Cardiac muscle cell (in vitro differentiated cells and primary cell): ENCODE measurements around the gene PDCD11. TPM values are rescaled to one million over a fixed set of nuclear protein-coding genes. Genes with fewer than 3 reads are reported as not detected.
A peak's percentile ranks its signal among the peaks of the same experiment; 100 is the strongest.
"Not testable (repeated sequence)": the region's sequence is repeated elsewhere in the genome, so short reads cannot be mapped to it uniquely, and the experiment has no call there.

ENCODE experiments used
- DNase-seq, 2 donors: peaks; one replicate each; pipeline versions ENCODE4 v3.0.0 to v3.0.0-alpha.2; 2010 to 2017; ENCODE audit warnings: low read depth in 1 of 2, low spot score in 1 of 2
- H3K27ac ChIP-seq: fragments of 200-600 bp; sonication (generic); 2 replicates; pipeline ENCODE4 v1.5.1; 2016
- H3K27me3 ChIP-seq: fragments of 200-600 bp; sonication (generic); 2 replicates; pipeline ENCODE4 v1.6.0; 2016; ENCODE audit warnings: control low read depth
- H3K36me3 ChIP-seq: fragments of 200-600 bp; sonication (generic); 2 replicates; pipeline ENCODE4 v1.5.1; 2016; ENCODE audit warnings: control low read depth
- H3K4me1 ChIP-seq: fragments of 200-600 bp; sonication (generic); 2 replicates; pipeline ENCODE4 v1.8.1; 2017; ENCODE audit warnings: low read depth, mild to moderate bottlenecking, mixed run types
- H3K4me3 ChIP-seq: fragments of 200-600 bp; sonication (generic); 2 replicates; pipeline ENCODE4 v1.5.1; 2016; ENCODE audit warnings: mild to moderate bottlenecking
- H3K9me3 ChIP-seq: fragments of 200-600 bp; sonication (generic); 2 replicates; pipeline ENCODE4 v1.5.1; 2017; ENCODE audit warnings: low read depth, mild to moderate bottlenecking, control low read depth
- polyA plus RNA-seq: library from polyadenylated mRNA; unstranded; fragments of >200 nt; fragmentation: Nextera tagmentation; extraction: Ambion mirVana; gene quantifications from 2 replicates; pipeline ENCODE4 v1.2.1, GENCODE V29; 2016
- total RNA-seq: library from RNA; depleted of rRNA; stranded (reverse); fragments of >200 nt; gene quantifications from 2 replicates; pipeline ENCODE4 v1.2.3, GENCODE V29; 2016
- TF ChIP-seq, protein P1 (sequence below): IDR thresholded peaks from 2 replicates; pipeline ENCODE4 v1.5.1; 2012; ENCODE audit warnings: low read depth, mild to moderate bottlenecking, low read length

PDCD11 gene, protein sequence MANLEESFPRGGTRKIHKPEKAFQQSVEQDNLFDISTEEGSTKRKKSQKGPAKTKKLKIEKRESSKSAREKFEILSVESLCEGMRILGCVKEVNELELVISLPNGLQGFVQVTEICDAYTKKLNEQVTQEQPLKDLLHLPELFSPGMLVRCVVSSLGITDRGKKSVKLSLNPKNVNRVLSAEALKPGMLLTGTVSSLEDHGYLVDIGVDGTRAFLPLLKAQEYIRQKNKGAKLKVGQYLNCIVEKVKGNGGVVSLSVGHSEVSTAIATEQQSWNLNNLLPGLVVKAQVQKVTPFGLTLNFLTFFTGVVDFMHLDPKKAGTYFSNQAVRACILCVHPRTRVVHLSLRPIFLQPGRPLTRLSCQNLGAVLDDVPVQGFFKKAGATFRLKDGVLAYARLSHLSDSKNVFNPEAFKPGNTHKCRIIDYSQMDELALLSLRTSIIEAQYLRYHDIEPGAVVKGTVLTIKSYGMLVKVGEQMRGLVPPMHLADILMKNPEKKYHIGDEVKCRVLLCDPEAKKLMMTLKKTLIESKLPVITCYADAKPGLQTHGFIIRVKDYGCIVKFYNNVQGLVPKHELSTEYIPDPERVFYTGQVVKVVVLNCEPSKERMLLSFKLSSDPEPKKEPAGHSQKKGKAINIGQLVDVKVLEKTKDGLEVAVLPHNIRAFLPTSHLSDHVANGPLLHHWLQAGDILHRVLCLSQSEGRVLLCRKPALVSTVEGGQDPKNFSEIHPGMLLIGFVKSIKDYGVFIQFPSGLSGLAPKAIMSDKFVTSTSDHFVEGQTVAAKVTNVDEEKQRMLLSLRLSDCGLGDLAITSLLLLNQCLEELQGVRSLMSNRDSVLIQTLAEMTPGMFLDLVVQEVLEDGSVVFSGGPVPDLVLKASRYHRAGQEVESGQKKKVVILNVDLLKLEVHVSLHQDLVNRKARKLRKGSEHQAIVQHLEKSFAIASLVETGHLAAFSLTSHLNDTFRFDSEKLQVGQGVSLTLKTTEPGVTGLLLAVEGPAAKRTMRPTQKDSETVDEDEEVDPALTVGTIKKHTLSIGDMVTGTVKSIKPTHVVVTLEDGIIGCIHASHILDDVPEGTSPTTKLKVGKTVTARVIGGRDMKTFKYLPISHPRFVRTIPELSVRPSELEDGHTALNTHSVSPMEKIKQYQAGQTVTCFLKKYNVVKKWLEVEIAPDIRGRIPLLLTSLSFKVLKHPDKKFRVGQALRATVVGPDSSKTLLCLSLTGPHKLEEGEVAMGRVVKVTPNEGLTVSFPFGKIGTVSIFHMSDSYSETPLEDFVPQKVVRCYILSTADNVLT (N-terminal part only)
- total RNA-seq = 20.4 and 30.3 TPM in 2 replicates
- polyA plus RNA-seq = 17.9 and 20.1 TPM in 2 replicates

DNA sequence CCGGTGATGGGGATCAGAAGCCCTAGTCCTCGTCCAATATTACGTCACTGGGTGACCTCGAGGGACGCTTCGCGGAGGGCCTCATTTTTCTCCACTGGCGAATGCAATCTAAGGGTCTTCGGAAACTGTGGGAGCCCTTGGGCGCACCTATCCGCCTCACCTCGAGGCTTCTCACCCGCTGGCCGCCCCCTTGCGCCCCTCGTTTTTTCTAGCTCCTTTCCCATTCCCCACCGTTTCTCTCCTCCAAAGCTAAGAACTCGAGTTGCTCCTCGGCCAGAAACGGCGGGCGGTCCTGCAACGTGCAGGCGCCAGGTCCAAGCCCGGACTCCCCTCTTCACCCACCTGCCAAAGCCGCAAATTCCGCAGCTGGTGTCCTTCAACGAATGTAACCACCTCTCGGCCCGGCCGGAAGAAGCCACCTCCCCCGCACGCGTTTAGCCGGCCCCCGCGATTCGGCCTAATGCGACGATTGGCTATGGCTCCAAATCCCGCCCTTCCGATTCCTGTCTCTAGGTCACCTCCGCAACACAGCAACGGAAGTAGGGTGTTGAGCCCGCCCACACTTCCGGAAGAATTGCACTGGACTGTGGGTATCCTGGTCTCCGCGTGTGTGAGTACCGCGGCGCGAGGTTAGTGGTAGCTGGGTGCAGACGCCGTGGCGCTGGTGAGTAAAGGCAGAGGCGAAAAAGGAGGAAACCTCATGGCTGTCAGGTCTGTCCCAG, at the start of gene PDCD11, which contains the start of gene ATP5MK:
Gene PDCD11 (plus strand): TSS at position 560 of the 722 bp plus-strand sequence. CDS start 1,801 bp downstream, outside the sequence.
Gene ATP5MK (minus strand): TSS at position 409 of the 722 bp plus-strand sequence. CDS start 4,018 bp downstream, outside the sequence.
- Histone ChIP-seq H3K9me3 (no peaks in the 10 kb centered on the region), H3K27ac (peak within 1 kb of the TSS; percentile 93), H3K27me3 (no peaks in the 10 kb centered on the region), H3K36me3 (peaks cover 26% of the 10 kb centered on the region), H3K4me3 (peak within 1 kb of the TSS; percentile 86), H3K4me1 (peaks cover 16% of the 10 kb centered on the region)
- peak; percentile 99 for DNase-seq
- TF ChIP-seq, protein P1, sequence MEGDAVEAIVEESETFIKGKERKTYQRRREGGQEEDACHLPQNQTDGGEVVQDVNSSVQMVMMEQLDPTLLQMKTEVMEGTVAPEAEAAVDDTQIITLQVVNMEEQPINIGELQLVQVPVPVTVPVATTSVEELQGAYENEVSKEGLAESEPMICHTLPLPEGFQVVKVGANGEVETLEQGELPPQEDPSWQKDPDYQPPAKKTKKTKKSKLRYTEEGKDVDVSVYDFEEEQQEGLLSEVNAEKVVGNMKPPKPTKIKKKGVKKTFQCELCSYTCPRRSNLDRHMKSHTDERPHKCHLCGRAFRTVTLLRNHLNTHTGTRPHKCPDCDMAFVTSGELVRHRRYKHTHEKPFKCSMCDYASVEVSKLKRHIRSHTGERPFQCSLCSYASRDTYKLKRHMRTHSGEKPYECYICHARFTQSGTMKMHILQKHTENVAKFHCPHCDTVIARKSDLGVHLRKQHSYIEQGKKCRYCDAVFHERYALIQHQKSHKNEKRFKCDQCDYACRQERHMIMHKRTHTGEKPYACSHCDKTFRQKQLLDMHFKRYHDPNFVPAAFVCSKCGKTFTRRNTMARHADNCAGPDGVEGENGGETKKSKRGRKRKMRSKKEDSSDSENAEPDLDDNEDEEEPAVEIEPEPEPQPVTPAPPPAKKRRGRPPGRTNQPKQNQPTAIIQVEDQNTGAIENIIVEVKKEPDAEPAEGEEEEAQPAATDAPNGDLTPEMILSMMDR = peak; percentile 18

DNA sequence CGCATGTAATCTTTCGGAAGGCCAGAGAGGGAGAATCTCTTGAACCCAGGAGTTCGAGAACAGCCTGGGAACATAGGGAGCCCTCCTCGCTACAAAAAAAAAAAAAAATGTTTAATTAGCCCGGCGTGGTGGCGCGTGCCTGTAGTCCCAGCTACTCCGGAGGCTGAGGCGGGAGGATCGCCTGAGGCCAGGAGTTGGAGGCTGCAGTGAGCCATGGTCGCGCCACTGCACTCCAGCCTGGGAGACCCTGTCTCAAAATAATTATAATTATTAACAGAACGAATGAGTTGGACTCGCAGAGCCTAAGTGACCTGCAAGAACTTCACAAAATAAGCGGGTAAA, 46.3 kb upstream of the PDCD11 start:
- H3K27ac ChIP-seq = peak overlapping the region; percentile 85
- DNase-seq = no peak
- H3K4me3 ChIP-seq = peak overlapping the region; percentile 57
- H3K4me1 ChIP-seq = no peaks in the 10 kb centered on the region
- H3K9me3 ChIP-seq = no peaks in the 10 kb centered on the region
- no peaks in the 10 kb centered on the region for H3K27me3 ChIP-seq
- H3K36me3 ChIP-seq = peaks cover 28% of the 10 kb centered on the region
- TF ChIP-seq, protein P1 = no peak

DNA sequence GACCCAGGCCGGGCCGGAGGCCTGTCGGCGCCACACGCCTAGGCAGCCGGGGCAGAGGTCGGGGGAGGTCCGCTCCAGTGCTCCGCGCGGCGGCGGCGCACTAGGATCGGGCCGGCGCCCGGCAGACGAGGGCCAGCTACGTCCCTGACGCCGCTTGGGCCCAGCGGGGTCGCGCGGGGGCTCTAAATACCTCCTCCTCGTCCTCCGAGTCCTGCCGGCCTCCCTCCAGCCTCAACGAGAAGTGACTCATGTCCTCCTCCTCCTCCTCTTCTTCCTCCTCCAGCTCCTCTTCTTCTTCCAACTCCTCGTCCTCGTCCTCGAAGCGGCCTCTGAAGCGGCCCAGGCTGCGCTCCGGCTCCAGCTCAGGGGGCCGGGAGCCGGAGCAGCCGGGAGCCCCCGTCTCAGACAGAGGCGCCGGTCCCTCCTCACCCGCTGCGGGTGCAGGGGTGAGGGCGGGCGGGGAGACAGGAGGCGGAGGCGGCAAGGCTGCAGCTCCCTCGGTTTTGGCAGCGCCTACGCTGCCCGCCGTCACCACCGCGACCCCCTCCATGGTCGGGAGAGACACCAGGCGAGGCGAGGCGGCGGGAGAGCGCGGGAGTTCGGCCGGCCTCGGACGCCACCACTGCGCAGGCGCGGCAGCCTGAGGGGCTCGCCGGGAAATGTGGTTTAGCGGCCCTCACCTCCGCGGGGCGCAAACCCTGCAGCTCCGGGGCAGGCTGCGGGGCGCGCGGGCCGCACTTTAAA, 45.7 kb upstream of the PDCD11 start, which contains the start of gene PCGF6:
Gene PCGF6 (minus strand): TSS at position 624 of the 744 bp plus-strand sequence. CDS start 74 bp downstream, at position 550.
- peak within 1 kb of the TSS; percentile 85 for H3K27ac ChIP-seq
- peak within 1 kb of the TSS; percentile 57 for H3K4me3 ChIP-seq
- peaks cover 25% of the 10 kb centered on the region for H3K36me3 ChIP-seq
- TF ChIP-seq, protein P1 = peak; percentile 14
- H3K9me3 ChIP-seq = no peaks in the 10 kb centered on the region
- peak; percentile 88 to 93 for DNase-seq
- no peaks in the 10 kb centered on the region for H3K27me3 ChIP-seq
- no peaks in the 10 kb centered on the region for H3K4me1 ChIP-seq

DNA sequence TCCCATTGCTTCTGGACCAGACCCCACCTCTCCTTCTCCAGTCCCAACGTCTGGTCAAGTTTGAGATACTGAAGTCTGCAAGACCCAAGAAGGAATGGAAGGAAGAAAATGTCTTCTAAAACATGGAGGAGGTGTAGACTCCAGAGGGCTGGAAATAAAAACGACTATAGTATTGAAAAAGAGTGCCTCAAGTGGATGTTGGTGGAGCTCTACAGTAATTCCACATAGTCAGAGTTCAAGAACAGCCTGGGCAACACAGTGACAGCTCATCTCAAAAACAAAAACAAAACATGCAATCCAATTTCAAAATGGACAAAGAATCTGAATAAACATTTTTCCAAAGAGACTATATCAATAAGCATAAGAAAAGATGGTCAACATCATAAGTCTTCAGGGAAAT, 43.1 kb upstream of the PDCD11 start:
- H3K36me3 ChIP-seq = peaks cover 5% of the 10 kb centered on the region
- no peak overlapping the region for H3K4me3 ChIP-seq
- H3K4me1 ChIP-seq = no peaks in the 10 kb centered on the region
- H3K9me3 ChIP-seq = no peaks in the 10 kb centered on the region
- TF ChIP-seq, protein P1 = no peak
- no peak overlapping the region for H3K27ac ChIP-seq
- no peak for DNase-seq
- no peaks in the 10 kb centered on the region for H3K27me3 ChIP-seq

DNA sequence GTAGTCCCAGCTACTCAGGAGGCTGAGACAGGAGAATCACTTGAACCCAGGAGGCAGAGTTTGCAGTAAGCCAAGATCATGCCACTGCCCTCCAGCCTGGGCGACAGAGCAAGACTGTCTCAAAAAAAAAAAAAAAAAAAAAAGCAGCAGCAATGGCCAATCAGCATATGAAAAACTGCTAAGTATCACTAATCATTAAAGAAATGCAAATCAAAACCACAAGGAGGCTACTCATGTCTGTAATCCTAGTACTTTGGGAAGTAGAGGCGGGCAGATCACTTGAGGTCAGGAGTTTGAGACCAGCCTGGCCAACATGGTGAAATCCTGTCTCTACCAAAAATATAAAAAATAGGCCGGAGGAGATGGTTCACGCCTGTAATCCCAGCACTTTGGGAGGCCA, 41.9 kb upstream of the PDCD11 start:
- H3K4me3 ChIP-seq, H3K27me3 ChIP-seq, H3K9me3 ChIP-seq, DNase-seq, H3K36me3 ChIP-seq, H3K4me1 ChIP-seq, H3K27ac ChIP-seq: not testable (repeated sequence)
